HG02571 (cell line): ENCODE data around the gene ACVRL1.

Source experiments
- ATAC-seq: cut with Tn5 transposase; IDR thresholded peaks from one replicate; pipeline ENCODE4 v1.9.1; 2021; ENCODE audit warnings: mild to moderate bottlenecking, moderate library complexity; ENCODE audit not compliant: unreplicated experiment

The ACVRL1 gene

GRCh38 chr12:51896236-51896635 is 11.1 kb upstream of the ACVRL1 start:
- ATAC-seq = no peak

GRCh38 chr12:51897181-51897580 is 10.1 kb upstream of the ACVRL1 start:
- ATAC-seq = no peak

GRCh38 chr12:51898506-51898905 is 8.8 kb upstream of the ACVRL1 start:
- no peak for ATAC-seq

GRCh38 chr12:51898937-51899336 is 8.4 kb upstream of the ACVRL1 start:
- no peak for ATAC-seq

- no peak for ATAC-seq
Measured at GRCh38 chr12:51900323-51900889, 6.9 kb upstream of the ACVRL1 start.

GRCh38 chr12:51901121-51901817 is 6.0 kb upstream of the ACVRL1 start:
- ATAC-seq = no peak

- ATAC-seq = no peak
Measured at GRCh38 chr12:51901881-51902280, 5.4 kb upstream of the ACVRL1 start.

- ATAC-seq = no peak
Measured at GRCh38 chr12:51904951-51905470, 2.3 kb upstream of the ACVRL1 start.

GRCh38 chr12:51905471-51906429 is 1.6 kb upstream of the ACVRL1 start:
- ATAC-seq = no peak

GRCh38 chr12:51906430-51907082 is 748 bp upstream of the ACVRL1 start:
- ATAC-seq = no peak

- ATAC-seq = no peak
Measured at GRCh38 chr12:51907856-51908425, 637 bp downstream of the ACVRL1 start.

GRCh38 chr12:51908876-51909592 is 1.7 kb downstream of the ACVRL1 start:
- no peak for ATAC-seq

- no peak for ATAC-seq
Measured at GRCh38 chr12:51910168-51910567, 2.9 kb downstream of the ACVRL1 start.

- ATAC-seq = no peak
Measured at GRCh38 chr12:51910691-51911090, 3.4 kb downstream of the ACVRL1 start.

- no peak for ATAC-seq
Measured at GRCh38 chr12:51911307-51911706, 4.0 kb downstream of the ACVRL1 start.

- no peak for ATAC-seq
Measured at GRCh38 chr12:51911788-51912711, 4.7 kb downstream of the ACVRL1 start.

- ATAC-seq = no peak
Measured at GRCh38 chr12:51913071-51914033, 6.0 kb downstream of the ACVRL1 start.
